ENCODE data around the gene PDS5A. TPM values are rescaled to one million over a fixed set of nuclear protein-coding genes. Genes with fewer than 3 reads are reported as not detected.
"Not testable (repeated sequence)": the region's sequence is repeated elsewhere in the genome, so short reads cannot be mapped to it uniquely, and the experiment has no call there.

Gene PDS5A

GRCh38 chr4:39792128-39792527 is 185.6 kb downstream of the PDS5A start:
- Histone ChIP-seq H3K4me2 (ENCODE audit: low read length) (no peak overlapping the region), H3K4me3 (ENCODE audit: low read length) (no peak overlapping the region), H3K36me3 (ENCODE audit: insufficient read depth, low read length) (no peaks in the 10 kb centered on the region), H3K4me1 (ENCODE audit: control insufficient read depth, insufficient read depth, low read length) (no peaks in the 10 kb centered on the region), H3K9ac (ENCODE audit: low read depth, low read length) (no peak overlapping the region), H3K27me3 (ENCODE audit: control insufficient read depth, insufficient read depth, low read length) (no peaks in the 10 kb centered on the region), H3K9me3 (replicated peaks; ENCODE audit: low read length) (no peaks in the 10 kb centered on the region)

GRCh38 chr4:39786838-39787237 is 190.9 kb downstream of the PDS5A start:
- no peaks in the 10 kb centered on the region for H3K9me3 ChIP-seq (replicated peaks; ENCODE audit: low read length)
- H3K4me3 ChIP-seq (ENCODE audit: low read length): no peak overlapping the region
- H3K4me2 ChIP-seq (ENCODE audit: low read length): no peak overlapping the region
- no peaks in the 10 kb centered on the region for H3K27me3 ChIP-seq (ENCODE audit: control insufficient read depth, insufficient read depth, low read length)
- peaks cover 3% of the 10 kb centered on the region for H3K36me3 ChIP-seq (ENCODE audit: insufficient read depth, low read length)
- no peak overlapping the region for H3K9ac ChIP-seq (ENCODE audit: low read depth, low read length)
- H3K4me1 ChIP-seq (ENCODE audit: control insufficient read depth, insufficient read depth, low read length): no peaks in the 10 kb centered on the region

DNA sequence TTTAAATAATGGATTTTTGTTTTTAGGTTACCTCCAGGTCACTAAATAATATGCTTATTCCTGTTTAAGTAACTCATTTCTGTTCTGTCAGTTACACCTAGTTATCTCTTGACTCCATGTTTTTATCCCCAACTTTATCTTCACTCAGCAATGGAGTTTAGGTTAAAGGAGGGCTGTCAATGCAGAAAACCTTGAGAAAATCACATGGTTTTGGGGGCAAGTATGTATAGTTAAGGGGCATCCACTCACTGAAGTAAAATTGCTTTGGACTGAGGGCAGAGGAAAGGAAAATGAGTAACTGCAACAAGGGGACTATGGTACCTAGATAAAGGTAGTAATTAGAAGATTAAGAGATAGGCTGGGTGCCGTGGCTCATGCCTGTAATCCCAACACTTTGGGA is 192.6 kb downstream of the PDS5A start:
- Histone ChIP-seq H3K4me1 (ENCODE audit: control insufficient read depth, insufficient read depth, low read length) (no peaks in the 10 kb centered on the region), H3K9ac (ENCODE audit: low read depth, low read length) (no peak overlapping the region), H3K4me2 (ENCODE audit: low read length) (no peak overlapping the region), H3K27me3 (ENCODE audit: control insufficient read depth, insufficient read depth, low read length) (no peaks in the 10 kb centered on the region), H3K36me3 (ENCODE audit: insufficient read depth, low read length) (peaks cover 16% of the 10 kb centered on the region), H3K4me3 (ENCODE audit: low read length) (no peak overlapping the region), H3K9me3 (replicated peaks; ENCODE audit: low read length) (no peaks in the 10 kb centered on the region)

- not testable (repeated sequence) for H3K4me1 ChIP-seq (ENCODE audit: control insufficient read depth, insufficient read depth, low read length); H3K4me2 ChIP-seq (ENCODE audit: low read length); H3K9me3 ChIP-seq (replicated peaks; ENCODE audit: low read length); H3K4me3 ChIP-seq (ENCODE audit: low read length); H3K9ac ChIP-seq (ENCODE audit: low read depth, low read length); H3K27me3 ChIP-seq (ENCODE audit: control insufficient read depth, insufficient read depth, low read length)
- peaks cover 36% of the 10 kb centered on the region for H3K36me3 ChIP-seq (ENCODE audit: insufficient read depth, low read length)
Measured at GRCh38 chr4:39781988-39782387, 195.7 kb downstream of the PDS5A start.

Small RNA genes lying within 50 kb of the gene (small RNA-seq; reads per million reads assigned to genes)
- gene RNA5SP159: not detected

All from skeletal muscle satellite cell (primary cell).